LNCaP clone FGC (cell line): ENCODE measurements around the gene RALGDS.

Experiments
- DNase-seq: peaks from one replicate; pipeline ENCODE4 v3.0.0-alpha.2; 2011; ENCODE audit warnings: low read depth
- H3K4me3 ChIP-seq: 2 replicates; pipeline ENCODE4 v1.5.1; 2011; ENCODE audit warnings: mild to moderate bottlenecking, low read depth, low read length, control low read depth
- CTCF ChIP-seq: IDR thresholded peaks from 2 replicates; pipeline ENCODE4 v1.5.1; 2012; ENCODE audit warnings: mild to moderate bottlenecking; ENCODE audit not compliant: control insufficient read depth, insufficient read depth; ENCODE audit errors: extremely low read depth

The RALGDS gene

GRCh38 chr9:133113949-133114885, 6.8 kb downstream of the RALGDS start:
- no peak for TF ChIP-seq CTCF
- peak; percentile 70 for DNase-seq
- no peak overlapping the region for H3K4me3 ChIP-seq

- TF ChIP-seq CTCF, result no peak
- no peak for DNase-seq
- no peak overlapping the region for H3K4me3 ChIP-seq
These were observed 7.7 kb downstream of the RALGDS start for GRCh38 chr9:133113163-133113948.

GRCh38 chr9:133112663-133113026, 8.4 kb downstream of the RALGDS start:
- TF ChIP-seq CTCF, result no peak
- no peak overlapping the region for H3K4me3 ChIP-seq
- DNase-seq, result no peak

GRCh38 chr9:133111808-133112662, 9.0 kb downstream of the RALGDS start:
- no peak for TF ChIP-seq CTCF
- DNase-seq, result no peak
- no peak overlapping the region for H3K4me3 ChIP-seq

GRCh38 chr9:133109931-133110650, 10.9 kb downstream of the RALGDS start:
- no peak overlapping the region for H3K4me3 ChIP-seq
- DNase-seq, result no peak
- no peak for TF ChIP-seq CTCF

GRCh38 chr9:133108794-133109641, 12.0 kb downstream of the RALGDS start:
- DNase-seq, result no peak
- no peak overlapping the region for H3K4me3 ChIP-seq
- no peak for TF ChIP-seq CTCF
